DOHH2 (cell line): ENCODE measurements around the gene ADORA3.

Source experiments
- H3F3A ChIP-seq: fragments of 200-600 bp; sonication (generic), shearing (Covaris generic); 2 replicates; pipeline ENCODE4 v1.6.0; 2016; ENCODE audit warnings: antibody characterized with exemption, mild to moderate bottlenecking; ENCODE audit not compliant: control insufficient read depth, insufficient read depth
- H3K27ac ChIP-seq: fragments of 200-600 bp; sonication (generic); 2 replicates; pipeline ENCODE4 v1.5.1; 2014; ENCODE audit warnings: low read depth, mild to moderate bottlenecking, low read length, moderate library complexity
- H3K27me3 ChIP-seq: fragments of 200-600 bp; sonication (generic); 2 replicates; pipeline ENCODE4 v1.6.1; 2014; ENCODE audit warnings: mild to moderate bottlenecking, low read length, mixed read lengths; ENCODE audit not compliant: control insufficient read depth
- H3K36me3 ChIP-seq: fragments of 200-600 bp; sonication (generic); 2 replicates; pipeline ENCODE4 v1.6.1; 2014; ENCODE audit warnings: mild to moderate bottlenecking, low read length, moderate library complexity, mixed read lengths; ENCODE audit not compliant: control insufficient read depth
- H3K4me1 ChIP-seq: fragments of 200-600 bp; sonication (generic); 2 replicates; pipeline ENCODE4 v1.6.1; 2014; ENCODE audit warnings: mild to moderate bottlenecking, low read length, mixed read lengths; ENCODE audit not compliant: control insufficient read depth
- H3K4me2 ChIP-seq: fragments of 200-600 bp; sonication (generic); 2 replicates; pipeline ENCODE4 v1.6.0; 2014; ENCODE audit warnings: mild to moderate bottlenecking, low read length, moderate library complexity
- H3K4me3 ChIP-seq: fragments of 200-600 bp; sonication (generic); 2 replicates; pipeline ENCODE4 v1.5.1; 2014; ENCODE audit warnings: mild to moderate bottlenecking, low read length, mixed read lengths
- H3K79me2 ChIP-seq: fragments of 200-600 bp; sonication (generic); 2 replicates; pipeline ENCODE4 v1.6.1; 2014; ENCODE audit warnings: mild to moderate bottlenecking, low read length, mixed read lengths; ENCODE audit not compliant: control insufficient read depth
- H3K9me2 ChIP-seq: fragments of 200-600 bp; sonication (generic); replicated peaks from 2 replicates; pipeline ENCODE4 v1.6.1; 2014; ENCODE audit warnings: mild to moderate bottlenecking, low read length, mixed read lengths; ENCODE audit not compliant: control insufficient read depth
- H3K9me3 ChIP-seq: fragments of 200-600 bp; sonication (generic); 2 replicates; pipeline ENCODE4 v1.6.1; 2014; ENCODE audit warnings: antibody characterized with exemption, low read length, mixed read lengths; ENCODE audit not compliant: control insufficient read depth, insufficient read depth
- H4K20me1 ChIP-seq: fragments of 200-600 bp; sonication (generic); 2 replicates; pipeline ENCODE4 v1.6.0; 2014; ENCODE audit warnings: low read depth, mild to moderate bottlenecking, antibody characterized with exemption, low read length, moderate library complexity; ENCODE audit not compliant: control insufficient read depth, insufficient read depth
- EZH2phosphoT487 ChIP-seq: fragments of 200-600 bp; sonication (generic); IDR thresholded peaks from 2 replicates; pipeline ENCODE4 v1.6.1; 2017; ENCODE audit warnings: borderline replicate concordance, mild to moderate bottlenecking, antibody characterized with exemption, low read length, moderate library complexity, mixed read lengths
- TF ChIP-seq, protein P1 (sequence below): fragments of 200-600 bp; sonication (generic); IDR thresholded peaks from one replicate; pipeline ENCODE4 v1.5.1; 2014; ENCODE audit warnings: antibody characterized with exemption, mild to moderate bottlenecking, low read depth, low read length; ENCODE audit not compliant: poor library complexity, severe bottlenecking

The ADORA3 gene

GRCh38 chr1:111541721-111542120 is 38.3 kb upstream of the ADORA3 start:
- no peaks in the 10 kb centered on the region for H3K36me3 ChIP-seq
- H4K20me1 ChIP-seq = no peaks in the 10 kb centered on the region
- H3K27me3 ChIP-seq = 0 out of 2 replicates have a peak, but pooled peaks cover 4% of the 10 kb centered on the region
- H3K4me2 ChIP-seq = no peak overlapping the region
- no peak overlapping the region for H3K27ac ChIP-seq
- H3K4me1 ChIP-seq = no peaks in the 10 kb centered on the region
- no peaks in the 10 kb centered on the region for H3K9me2 ChIP-seq
- H3K79me2 ChIP-seq = no peaks in the 10 kb centered on the region
- H3K4me3 ChIP-seq = no peak overlapping the region
- no peaks in the 10 kb centered on the region for H3K9me3 ChIP-seq
- no peaks in the 10 kb centered on the region for H3F3A ChIP-seq
- TF ChIP-seq, protein P1, sequence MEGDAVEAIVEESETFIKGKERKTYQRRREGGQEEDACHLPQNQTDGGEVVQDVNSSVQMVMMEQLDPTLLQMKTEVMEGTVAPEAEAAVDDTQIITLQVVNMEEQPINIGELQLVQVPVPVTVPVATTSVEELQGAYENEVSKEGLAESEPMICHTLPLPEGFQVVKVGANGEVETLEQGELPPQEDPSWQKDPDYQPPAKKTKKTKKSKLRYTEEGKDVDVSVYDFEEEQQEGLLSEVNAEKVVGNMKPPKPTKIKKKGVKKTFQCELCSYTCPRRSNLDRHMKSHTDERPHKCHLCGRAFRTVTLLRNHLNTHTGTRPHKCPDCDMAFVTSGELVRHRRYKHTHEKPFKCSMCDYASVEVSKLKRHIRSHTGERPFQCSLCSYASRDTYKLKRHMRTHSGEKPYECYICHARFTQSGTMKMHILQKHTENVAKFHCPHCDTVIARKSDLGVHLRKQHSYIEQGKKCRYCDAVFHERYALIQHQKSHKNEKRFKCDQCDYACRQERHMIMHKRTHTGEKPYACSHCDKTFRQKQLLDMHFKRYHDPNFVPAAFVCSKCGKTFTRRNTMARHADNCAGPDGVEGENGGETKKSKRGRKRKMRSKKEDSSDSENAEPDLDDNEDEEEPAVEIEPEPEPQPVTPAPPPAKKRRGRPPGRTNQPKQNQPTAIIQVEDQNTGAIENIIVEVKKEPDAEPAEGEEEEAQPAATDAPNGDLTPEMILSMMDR = no peak
- TF ChIP-seq EZH2phosphoT487 = no peak

- no peak overlapping the region for H3K4me2 ChIP-seq
- no peak overlapping the region for H3K27ac ChIP-seq
- H3K9me2 ChIP-seq = no peaks in the 10 kb centered on the region; the same call in 1 of the 2 replicates
- H3F3A ChIP-seq = no peaks in the 10 kb centered on the region
- no peaks in the 10 kb centered on the region for H3K27me3 ChIP-seq
- H3K4me1 ChIP-seq = no peaks in the 10 kb centered on the region
- H4K20me1 ChIP-seq = no peaks in the 10 kb centered on the region
- no peaks in the 10 kb centered on the region for H3K79me2 ChIP-seq
- TF ChIP-seq, protein P1 = no peak
- TF ChIP-seq EZH2phosphoT487 = no peak
- H3K36me3 ChIP-seq = no peaks in the 10 kb centered on the region
- no peak overlapping the region for H3K4me3 ChIP-seq
- no peaks in the 10 kb centered on the region for H3K9me3 ChIP-seq
Measured at GRCh38 chr1:111540928-111541327, 37.5 kb upstream of the ADORA3 start.

DNA sequence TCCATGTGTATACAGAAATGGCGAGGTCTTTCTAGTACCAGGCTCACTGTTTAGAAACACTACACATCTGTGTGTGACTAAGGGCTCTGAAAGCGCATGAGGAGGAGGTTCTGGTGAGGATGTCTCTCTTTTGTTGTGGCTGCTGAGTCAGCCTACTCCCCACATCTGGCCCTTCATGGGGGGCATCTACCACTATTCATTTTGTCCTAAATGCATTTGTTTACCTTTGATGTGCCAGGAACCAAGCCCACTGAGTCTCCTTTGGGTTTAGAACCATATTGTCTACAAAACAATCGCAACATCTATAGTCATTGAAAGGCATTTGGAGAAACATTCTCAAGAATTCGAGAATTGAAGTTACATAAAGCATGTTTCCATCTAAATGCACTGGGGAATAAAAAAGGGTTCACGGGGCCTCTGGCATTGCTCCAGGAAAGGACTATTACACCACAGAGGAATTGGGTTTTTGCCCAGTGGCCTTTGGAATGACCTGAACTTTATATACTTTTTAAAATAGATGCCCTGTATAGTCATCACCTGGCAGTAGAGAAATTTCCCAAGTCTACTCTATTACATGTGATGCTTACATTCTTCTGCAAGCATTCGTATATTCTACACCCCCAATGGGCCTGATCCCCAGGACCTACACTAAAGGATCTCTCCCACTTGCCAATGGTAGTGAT is 35.1 kb upstream of the ADORA3 start:
- Histone ChIP-seq H3K9me3 (no peaks in the 10 kb centered on the region), H3K4me1 (no peaks in the 10 kb centered on the region), H3K4me3 (no peak overlapping the region), H3K27ac (no peak overlapping the region), H3K9me2 (no peaks in the 10 kb centered on the region; the same call in 1 of the 2 replicates), H3K4me2 (no peak overlapping the region), H4K20me1 (no peaks in the 10 kb centered on the region), H3F3A (no peaks in the 10 kb centered on the region), H3K27me3 (no peaks in the 10 kb centered on the region), H3K36me3 (no peaks in the 10 kb centered on the region), H3K79me2 (no peaks in the 10 kb centered on the region)
- TF ChIP-seq EZH2phosphoT487 = no peak
- TF ChIP-seq, protein P1 = no peak
